Progenitor cell of endocrine pancreas (in vitro differentiated cells): ENCODE measurements around the gene VWA8. TPM values are rescaled to one million over a fixed set of nuclear protein-coding genes. Genes with fewer than 3 reads are reported as not detected.

Experiments used
- DNase-seq: peaks from one replicate; pipeline ENCODE4 v3.0.0; 2021; ENCODE audit warnings: low spot score; ENCODE audit not compliant: unreplicated experiment
- H3K27ac Mint-ChIP-seq: 2 replicates; pipeline ENCODE4 v1.8.0; 2021; ENCODE audit warnings: mild to moderate bottlenecking, moderate library complexity, mixed read lengths
- H3K27me3 Mint-ChIP-seq: 2 replicates; pipeline ENCODE4 v1.8.0; 2021; ENCODE audit warnings: mixed read lengths
- H3K36me3 Mint-ChIP-seq: 2 replicates; pipeline ENCODE4 v1.8.0; 2022; ENCODE audit warnings: mixed read lengths; ENCODE audit not compliant: insufficient read depth
- H3K4me1 Mint-ChIP-seq: 2 replicates; pipeline ENCODE4 v1.8.0; 2021; ENCODE audit warnings: low read depth, mixed read lengths
- H3K4me3 Mint-ChIP-seq: 2 replicates; pipeline ENCODE4 v1.8.0; 2021; ENCODE audit warnings: low read depth, mild to moderate bottlenecking, moderate library complexity, mixed read lengths
- H3K9me3 Mint-ChIP-seq: 2 replicates; pipeline ENCODE4 v1.8.0; 2021; ENCODE audit warnings: low read depth, mixed read lengths
- total RNA-seq: library from RNA; stranded (reverse); gene quantifications from 2 replicates; pipeline ENCODE4 v1.2.1, GENCODE V29; 2021
- TF ChIP-seq, protein P1 (sequence below): fragments of 200-600 bp; sonication (generic); IDR thresholded peaks from one replicate; pipeline ENCODE4 v1.5.0; 2021; ENCODE audit warnings: antibody characterized with exemption, mild to moderate bottlenecking; ENCODE audit not compliant: unreplicated experiment

The VWA8 gene
- total RNA-seq, 1 donor from 2014 or later = 24.1 TPM

DNA sequence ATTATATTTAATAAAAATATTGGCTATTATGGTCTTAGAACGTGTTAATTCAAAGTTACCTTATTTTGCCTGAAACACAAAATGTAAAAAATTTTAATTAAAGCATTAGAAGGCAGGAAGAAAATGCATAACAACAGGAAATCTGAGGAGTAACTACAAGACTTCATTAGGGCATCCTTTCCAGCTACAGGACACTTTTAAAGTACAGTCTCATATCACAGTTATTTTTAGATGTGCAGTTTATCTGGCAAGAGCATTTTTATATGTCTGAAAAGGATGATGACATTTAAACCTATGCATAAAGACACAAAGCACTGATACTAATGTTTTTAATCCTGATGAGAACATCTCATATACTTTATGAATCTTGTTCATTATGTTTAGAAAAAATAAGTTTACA, 247.5 kb downstream of the VWA8 start:
- Mint-ChIP-seq H3K27me3 (no peaks in the 10 kb centered on the region), H3K4me3 (no peak overlapping the region), H3K9me3 (no peaks in the 10 kb centered on the region), H3K36me3 (no peaks in the 10 kb centered on the region), H3K27ac (no peak overlapping the region), H3K4me1 (no peaks in the 10 kb centered on the region)
- DNase-seq = no peak
- TF ChIP-seq, protein P1, sequence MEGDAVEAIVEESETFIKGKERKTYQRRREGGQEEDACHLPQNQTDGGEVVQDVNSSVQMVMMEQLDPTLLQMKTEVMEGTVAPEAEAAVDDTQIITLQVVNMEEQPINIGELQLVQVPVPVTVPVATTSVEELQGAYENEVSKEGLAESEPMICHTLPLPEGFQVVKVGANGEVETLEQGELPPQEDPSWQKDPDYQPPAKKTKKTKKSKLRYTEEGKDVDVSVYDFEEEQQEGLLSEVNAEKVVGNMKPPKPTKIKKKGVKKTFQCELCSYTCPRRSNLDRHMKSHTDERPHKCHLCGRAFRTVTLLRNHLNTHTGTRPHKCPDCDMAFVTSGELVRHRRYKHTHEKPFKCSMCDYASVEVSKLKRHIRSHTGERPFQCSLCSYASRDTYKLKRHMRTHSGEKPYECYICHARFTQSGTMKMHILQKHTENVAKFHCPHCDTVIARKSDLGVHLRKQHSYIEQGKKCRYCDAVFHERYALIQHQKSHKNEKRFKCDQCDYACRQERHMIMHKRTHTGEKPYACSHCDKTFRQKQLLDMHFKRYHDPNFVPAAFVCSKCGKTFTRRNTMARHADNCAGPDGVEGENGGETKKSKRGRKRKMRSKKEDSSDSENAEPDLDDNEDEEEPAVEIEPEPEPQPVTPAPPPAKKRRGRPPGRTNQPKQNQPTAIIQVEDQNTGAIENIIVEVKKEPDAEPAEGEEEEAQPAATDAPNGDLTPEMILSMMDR = no peak

DNA sequence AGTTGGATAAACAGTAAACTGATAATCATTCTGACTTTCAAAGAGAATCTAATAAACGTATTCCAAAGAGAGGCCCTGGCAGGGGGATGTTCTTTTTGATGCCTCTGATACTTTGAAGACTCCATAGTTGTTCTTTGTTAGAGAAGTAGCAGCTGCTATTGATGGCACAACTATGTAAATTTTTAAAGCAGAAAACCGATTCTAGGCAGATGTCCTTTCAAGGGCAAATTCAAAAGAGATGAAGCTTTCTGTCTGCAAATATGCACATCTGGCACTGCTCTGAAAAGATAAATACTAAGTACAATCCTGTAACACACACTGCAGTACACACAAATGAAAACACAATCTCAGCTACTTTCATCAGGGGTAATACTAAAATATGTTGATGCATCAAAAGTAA, 250.1 kb downstream of the VWA8 start:
- no peaks in the 10 kb centered on the region for H3K9me3 Mint-ChIP-seq
- H3K36me3 Mint-ChIP-seq = no peaks in the 10 kb centered on the region
- DNase-seq = no peak
- H3K27ac Mint-ChIP-seq = no peak overlapping the region
- H3K27me3 Mint-ChIP-seq = no peaks in the 10 kb centered on the region
- H3K4me3 Mint-ChIP-seq = no peak overlapping the region
- H3K4me1 Mint-ChIP-seq = no peaks in the 10 kb centered on the region
- TF ChIP-seq, protein P1 = no peak

DNA sequence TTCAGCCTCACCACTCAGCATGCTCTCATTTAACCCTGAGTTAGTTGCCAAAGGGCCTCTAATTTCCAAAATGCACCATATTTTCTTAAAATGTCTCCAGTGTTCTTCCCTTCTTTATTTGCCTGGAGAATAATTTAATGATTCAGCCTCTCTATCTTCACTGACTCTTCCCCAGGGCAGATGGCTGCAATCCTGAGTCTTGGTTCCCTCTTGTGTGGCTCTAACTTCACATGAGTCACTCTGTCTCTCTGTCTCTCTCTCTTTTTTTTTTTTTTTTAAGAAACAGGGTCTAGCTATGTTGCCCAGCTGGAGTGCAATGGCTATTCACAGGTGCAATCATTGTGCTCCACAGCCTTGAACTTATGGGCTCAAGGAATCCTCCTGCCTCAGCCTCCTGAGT, 251.4 kb downstream of the VWA8 start:
- DNase-seq = no peak
- Mint-ChIP-seq H3K27ac (no peak overlapping the region), H3K36me3 (no peaks in the 10 kb centered on the region), H3K4me3 (no peak overlapping the region), H3K9me3 (no peaks in the 10 kb centered on the region), H3K4me1 (no peaks in the 10 kb centered on the region), H3K27me3 (no peaks in the 10 kb centered on the region)
- TF ChIP-seq, protein P1 = no peak

DNA sequence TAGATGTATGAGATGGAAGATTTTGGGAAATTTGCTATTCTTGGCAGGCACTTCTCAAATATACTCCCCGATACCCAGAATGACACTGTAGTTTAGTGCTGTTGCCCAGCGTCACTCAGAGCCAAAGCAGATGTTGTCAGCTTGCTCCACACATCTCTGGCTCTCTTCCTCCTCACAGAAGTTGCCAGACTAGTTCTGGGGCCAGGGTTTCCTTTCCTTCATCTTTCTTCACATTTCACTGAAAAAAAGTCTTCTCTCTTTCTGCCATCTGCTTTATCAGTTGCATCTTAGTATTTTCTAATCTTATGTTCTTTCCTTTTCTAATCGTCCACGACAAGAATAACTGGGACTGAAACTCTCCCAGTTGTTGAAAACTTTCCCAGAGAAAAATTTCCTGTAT, 252.2 kb downstream of the VWA8 start:
- no peak overlapping the region for H3K4me3 Mint-ChIP-seq
- no peak for DNase-seq
- no peaks in the 10 kb centered on the region for H3K36me3 Mint-ChIP-seq
- TF ChIP-seq, protein P1 = no peak
- no peaks in the 10 kb centered on the region for H3K9me3 Mint-ChIP-seq
- no peaks in the 10 kb centered on the region for H3K4me1 Mint-ChIP-seq
- H3K27ac Mint-ChIP-seq = no peak overlapping the region
- no peaks in the 10 kb centered on the region for H3K27me3 Mint-ChIP-seq

DNA sequence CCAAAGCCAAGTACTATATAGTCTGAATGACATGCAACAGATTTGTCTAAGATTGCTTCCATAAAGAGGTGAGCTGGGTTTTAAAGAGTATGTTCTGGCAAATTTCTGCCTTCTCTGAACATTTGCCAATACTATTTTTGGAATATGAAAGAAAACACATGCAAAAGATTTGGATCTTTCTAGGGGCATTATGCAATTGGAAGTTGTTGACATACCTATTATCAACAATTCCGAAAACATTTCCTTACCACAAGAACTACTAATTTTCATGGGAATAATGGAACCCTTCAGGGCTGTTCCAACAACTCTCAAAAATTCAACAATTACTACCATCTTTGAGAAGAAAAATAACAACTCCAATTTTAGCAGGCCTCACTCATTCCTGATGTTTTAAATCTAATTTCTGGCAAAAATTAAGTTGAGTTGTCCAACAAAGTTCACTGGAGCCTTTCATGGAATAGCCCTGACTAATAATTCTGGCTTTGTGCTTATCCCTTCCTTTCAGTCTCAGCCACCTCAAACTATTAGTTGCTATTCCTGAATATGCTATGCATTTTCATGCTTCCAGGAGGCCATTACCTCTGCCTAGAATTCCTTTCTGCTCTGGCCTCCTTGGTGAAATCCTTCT, 253.6 kb downstream of the VWA8 start:
- DNase-seq = no peak
- TF ChIP-seq, protein P1 = no peak
- Mint-ChIP-seq H3K9me3 (no peaks in the 10 kb centered on the region), H3K27me3 (no peaks in the 10 kb centered on the region), H3K4me3 (no peak overlapping the region), H3K27ac (peak overlapping the region; percentile 31), H3K36me3 (no peaks in the 10 kb centered on the region), H3K4me1 (peaks cover 1% of the 10 kb centered on the region)
